ENCODE data around the gene PXN. TPM values are rescaled to one million over a fixed set of nuclear protein-coding genes. Genes with fewer than 3 reads are reported as not detected.
A peak's percentile ranks its signal among the peaks of the same experiment; 100 is the strongest.

Gene PXN
- polyA plus RNA-seq, 3 donors = 56.7 to 89.5 (median 69.5) TPM

DNA sequence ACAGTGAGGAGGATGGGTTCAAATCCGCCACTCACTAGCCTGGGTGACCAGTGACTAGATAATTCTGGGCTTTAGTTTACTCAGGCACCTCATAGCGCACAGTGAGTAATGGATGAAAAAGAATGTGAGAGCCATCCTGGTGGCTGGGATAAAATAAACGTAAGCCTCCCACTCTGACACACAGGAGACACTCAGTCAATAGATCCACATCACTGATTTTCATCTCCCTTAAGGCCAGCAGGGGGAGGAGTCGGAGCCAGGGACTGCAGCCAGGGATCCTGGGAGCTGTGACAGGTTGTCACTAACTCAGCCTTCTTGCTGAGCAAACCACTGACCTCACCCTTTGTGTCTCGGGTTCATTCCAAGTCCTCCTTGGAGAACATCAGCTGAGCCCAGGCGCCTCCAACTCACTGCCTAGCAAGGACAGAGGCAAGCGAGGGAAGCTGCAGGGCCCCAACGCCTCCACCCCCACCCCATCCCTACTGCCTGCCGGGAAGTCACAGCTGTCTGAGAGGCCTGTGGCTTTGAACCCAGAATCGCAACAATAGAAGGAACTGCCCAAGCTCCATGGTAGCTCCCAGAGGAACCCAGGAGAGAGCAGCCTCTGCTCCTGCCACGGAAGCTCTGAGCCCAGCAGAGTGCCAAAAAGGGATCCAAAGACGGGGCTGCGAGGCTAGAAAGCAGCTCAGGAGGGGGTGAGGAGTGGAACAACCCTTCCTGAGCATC, 30.7 kb downstream of the PXN start:
- peak in 10 of 11 donors; percentile 59 to 85 (median 76) for DNase-seq (ENCODE audit: extremely low read depth in 1 of 11, low read depth in 9 of 11, low spot score in 4 of 11)

DNA sequence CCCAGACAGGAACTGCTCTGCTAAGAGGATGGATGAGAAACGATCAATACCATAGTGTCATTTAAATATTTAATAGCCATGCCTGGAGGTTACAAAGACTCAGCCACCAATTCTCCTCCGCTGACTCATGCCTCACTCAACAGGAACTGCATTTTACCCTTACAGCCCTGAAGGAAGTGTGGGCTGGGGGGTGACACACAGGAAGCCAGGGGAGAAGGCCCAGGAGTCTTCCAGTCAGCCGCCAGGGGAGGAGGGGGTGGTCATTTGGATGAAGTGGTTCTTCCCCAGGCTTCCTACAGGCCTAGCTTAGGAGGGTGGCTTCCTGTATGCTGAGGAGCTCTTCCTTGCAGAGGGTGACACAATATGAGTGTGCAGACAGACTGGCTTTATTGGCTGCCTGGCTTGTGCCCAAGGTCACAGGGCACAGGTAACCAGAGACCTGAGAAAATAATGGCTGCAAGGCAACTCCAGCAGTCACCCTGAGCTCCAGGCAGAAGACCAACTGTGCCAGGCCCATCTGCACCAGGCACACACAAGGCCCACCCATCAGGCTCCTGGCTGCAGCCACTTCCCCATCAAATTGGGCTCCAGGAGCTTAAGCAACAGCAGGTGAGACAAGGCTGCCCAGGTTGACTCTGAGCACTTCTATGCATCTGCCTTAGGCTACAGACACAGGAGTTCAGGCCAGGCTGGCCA, 34.1 kb downstream of the PXN start:
- no peak for DNase-seq (ENCODE audit: extremely low read depth in 1 of 11, low read depth in 9 of 11, low spot score in 4 of 11)

DNA sequence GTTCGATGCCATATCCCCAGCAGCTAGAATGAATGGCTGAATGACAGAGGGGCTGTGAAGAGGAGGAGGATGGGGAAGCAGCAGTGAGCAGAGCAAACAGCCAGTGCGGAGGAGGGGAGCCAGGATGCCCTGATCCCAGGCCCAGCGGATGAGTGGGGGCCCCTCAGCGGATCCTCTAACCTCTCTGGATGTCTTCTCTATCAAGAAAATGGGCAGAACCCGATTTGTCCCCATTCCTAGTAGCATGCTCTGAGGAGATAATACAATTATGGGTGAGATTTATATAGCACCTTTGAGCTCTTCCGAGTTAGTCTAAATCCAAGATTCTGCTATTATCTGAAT, 34.6 kb downstream of the PXN start:
- DNase-seq (ENCODE audit: extremely low read depth in 1 of 11, low read depth in 9 of 11, low spot score in 4 of 11) = no peak

DNA sequence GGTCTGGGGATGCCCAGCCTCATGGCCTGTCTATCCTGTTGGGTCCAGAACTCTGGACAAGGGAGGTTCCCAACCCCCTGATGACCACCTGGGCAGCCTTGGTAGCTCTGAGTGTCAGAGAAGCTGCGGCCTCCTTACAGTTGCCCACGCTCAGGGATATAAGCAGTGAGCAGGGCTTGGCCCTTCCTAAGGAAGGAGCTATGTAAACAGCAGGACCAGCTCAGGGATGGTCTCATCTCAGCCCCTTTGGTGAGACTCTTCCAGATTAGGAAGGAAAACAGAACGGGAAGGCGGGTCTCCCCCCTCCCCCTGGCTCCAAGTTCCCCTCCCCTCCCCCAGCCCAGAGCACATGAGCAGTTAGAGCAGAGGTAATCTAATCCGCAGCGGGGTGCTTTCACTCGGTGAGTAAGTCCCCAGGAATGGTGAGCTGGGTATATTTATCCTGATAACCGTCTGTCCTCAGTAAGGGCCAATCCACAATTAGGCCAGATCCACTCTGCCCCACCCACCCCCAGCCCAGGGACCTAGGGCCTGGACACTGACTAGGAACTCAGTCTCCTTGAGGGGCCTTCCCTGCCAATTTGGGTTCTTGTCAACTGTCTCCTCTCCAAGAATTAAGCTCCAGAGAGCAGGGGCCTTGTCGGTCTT, 35.1 kb downstream of the PXN start:
- DNase-seq (ENCODE audit: extremely low read depth in 1 of 11, low read depth in 9 of 11, low spot score in 4 of 11) = peak in 1 of 11 donors; percentile 54

DNA sequence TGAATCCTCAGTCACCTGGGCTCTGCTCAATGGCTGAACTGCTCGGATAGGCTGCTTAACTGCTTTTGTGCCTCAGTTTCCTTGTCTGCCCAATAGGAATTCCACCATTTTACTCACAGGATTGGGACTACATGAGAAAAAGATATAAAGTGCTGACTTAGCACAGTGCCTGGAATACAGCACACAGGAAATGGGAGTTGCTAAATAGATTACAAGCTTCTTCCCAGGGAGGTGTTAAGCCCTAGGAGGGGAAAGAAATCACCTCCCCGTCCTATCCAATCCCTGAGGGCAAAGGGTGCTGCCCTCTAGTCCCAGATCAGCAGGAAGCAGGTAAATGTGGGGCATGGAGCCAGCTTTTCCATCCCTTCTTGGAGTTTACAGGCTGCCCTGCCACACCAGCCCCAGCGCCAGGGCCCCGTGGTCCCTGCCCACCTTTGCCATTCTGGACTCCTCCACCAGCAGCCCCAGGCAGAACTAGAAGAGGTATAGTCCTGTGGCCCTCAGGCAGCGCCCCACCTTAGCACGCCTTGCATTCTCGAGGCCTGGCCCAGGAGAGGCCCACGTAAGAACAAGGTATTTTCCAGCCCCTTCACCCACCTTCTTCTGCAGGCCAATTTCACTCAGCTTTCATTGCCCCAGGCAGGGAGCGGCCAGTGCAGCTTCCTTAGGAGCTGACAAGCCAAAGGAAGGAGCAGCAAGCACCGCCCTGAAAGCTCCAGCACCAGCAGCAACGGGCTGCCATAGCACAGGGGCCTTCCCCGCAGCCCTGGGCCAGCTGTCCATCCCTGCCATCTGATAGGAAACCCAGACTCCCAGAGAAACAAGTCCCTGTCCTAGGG, 35.8 kb downstream of the PXN start:
- DNase-seq (ENCODE audit: extremely low read depth in 1 of 11, low read depth in 9 of 11, low spot score in 4 of 11) = no peak

DNA sequence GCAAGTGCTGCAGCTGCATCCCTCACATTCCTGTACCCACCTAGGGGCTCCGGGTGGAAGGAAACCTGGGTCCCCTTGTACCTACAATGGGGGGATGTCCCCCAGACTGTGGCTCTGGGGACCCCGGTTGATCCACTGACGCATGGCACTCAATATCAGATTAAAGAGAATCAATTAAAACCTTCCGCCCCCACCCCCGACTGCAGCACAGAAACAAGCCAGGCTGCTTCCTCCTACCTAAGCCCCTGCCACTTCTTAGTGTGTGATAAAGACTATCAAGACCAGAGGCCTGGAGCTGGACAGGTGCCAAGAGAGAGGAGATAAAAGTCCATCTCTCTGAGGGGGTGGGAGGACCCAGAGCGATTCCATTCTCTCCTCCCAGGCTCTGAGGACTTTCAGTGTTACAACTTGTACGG, 36.5 kb downstream of the PXN start:
- no peak for DNase-seq (ENCODE audit: extremely low read depth in 1 of 11, low read depth in 9 of 11, low spot score in 4 of 11)

DNA sequence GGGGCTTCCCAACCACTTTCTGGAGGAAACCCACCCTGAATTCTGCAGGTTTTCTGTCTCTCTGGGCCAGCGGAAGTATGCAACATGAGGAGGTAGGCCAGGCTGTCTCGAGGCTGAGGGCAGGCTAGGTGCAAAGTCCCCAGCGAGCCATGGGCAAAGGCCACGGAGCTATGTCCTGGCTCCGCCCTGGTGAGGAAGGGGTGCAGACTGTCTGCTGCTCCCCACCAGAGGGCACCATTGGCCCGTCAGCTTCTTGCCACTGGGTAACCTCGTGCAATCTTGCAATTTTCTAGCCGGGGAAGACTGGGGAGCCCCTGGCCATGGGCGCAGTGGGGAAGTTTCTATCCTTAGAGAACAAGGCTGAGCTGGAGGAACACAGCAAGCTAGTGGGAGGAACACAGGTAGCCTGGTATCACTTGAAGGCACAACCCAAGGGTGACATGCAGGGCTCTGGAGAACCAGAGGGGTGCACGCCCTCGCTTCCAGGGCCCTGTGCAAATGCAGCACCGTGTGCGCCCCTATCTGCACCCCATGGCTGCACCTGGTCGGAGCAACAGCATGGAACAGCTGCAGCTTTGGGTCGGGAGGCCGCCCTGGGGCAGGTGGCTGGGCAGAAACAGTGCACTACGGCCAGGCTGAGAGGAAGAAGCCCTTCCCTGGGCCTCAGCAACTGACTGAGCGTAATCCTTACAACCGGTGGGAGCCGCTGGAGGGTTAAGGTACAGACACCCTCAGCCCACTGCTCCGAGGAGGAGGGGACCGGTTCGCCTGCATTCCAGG, 37.0 kb downstream of the PXN start:
- DNase-seq (ENCODE audit: extremely low read depth in 1 of 11, low read depth in 9 of 11, low spot score in 4 of 11) = peak in 9 of 11 donors; percentile 76 to 85 (median 80)

DNA sequence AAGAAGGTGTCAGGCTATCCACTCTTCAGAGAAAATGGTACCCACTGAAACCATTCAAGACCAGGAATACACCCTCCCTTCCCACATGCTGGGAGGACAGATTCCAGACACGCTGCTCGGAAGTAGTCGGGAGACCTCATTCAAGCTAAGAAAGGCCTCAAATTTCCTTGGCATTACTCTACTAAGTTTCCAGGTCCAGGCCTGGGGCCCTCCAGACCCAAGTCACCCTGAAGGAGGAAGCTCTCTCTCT, 37.6 kb downstream of the PXN start:
- DNase-seq (ENCODE audit: extremely low read depth in 1 of 11, low read depth in 9 of 11, low spot score in 4 of 11) = no peak

DNA sequence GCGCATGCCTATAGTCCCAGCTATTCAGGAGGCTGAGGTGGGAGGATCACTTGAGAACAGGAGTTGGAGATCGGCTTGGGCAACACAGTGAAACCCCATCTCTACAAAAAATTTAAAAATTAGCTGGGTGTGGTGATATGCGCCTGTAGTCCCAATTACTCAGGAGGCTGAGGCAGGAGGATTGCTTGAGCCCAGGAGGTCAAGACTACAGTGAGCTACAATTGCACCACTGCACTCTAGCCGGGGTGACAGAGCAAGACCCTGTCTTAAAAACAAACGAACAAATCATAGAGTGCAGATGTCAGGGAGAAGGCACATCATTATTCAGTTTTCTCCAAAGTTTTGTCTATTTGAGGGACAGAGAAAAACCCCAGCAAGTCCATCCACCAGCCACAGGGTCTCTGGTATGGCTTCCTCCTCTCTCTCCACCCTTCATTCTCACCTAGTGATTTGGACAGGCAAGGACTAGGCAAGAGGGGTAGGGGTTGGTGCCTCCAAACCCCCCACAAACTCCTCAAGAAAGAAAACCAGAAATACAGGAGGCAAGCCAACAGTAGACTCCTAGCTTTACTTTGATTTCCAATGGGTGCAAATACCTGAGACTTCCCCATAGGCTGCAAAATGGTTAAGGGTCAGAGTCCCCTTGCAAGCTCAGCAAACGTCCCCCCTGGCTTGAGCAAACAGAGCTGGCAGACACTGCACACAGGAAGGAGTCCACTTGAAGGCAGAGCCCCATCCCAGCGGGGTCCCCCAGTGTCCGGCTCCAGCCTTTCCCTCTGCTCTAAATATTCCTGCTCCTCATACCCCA, 38.1 kb downstream of the PXN start:
- no peak for DNase-seq (ENCODE audit: extremely low read depth in 1 of 11, low read depth in 9 of 11, low spot score in 4 of 11)

DNA sequence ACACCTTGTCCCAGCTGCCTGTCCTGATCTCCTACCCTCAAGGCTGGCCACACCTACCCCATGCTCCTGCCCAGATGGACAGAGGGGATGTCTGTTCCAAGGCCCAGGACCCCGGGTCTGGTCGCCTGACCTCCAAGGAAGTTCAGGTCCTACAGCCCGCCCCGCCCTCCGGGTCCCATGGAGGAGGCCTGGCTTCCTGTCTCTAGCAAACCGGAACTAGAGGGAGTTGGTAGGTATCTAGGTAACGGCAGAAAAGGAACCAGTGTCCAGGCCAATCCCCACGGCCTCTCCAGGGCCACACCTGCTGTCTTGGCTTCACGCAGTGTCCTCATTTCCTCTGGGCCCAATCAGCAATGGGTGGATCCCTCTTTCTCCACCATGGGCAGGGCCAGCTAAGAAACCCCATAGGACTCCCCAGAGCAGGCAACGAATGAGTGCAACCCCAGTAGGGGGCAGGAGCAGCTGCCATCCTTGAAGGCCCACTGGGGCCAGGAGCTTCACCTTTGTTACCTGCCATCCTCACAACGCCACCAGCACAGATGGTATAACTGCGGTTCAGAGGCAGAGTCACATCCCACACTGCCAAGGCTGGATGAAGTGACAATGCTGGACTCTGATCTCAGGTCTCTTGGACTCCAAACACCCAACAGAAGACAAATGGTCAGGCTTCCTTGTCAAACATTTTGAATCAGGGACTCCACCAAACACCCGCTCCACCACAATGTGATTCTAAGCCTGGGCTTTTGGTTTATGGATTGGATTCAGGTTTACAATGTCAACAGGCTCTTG, 39.5 kb downstream of the PXN start:
- DNase-seq (ENCODE audit: extremely low read depth in 1 of 11, low read depth in 9 of 11, low spot score in 4 of 11) = no peak

DNA sequence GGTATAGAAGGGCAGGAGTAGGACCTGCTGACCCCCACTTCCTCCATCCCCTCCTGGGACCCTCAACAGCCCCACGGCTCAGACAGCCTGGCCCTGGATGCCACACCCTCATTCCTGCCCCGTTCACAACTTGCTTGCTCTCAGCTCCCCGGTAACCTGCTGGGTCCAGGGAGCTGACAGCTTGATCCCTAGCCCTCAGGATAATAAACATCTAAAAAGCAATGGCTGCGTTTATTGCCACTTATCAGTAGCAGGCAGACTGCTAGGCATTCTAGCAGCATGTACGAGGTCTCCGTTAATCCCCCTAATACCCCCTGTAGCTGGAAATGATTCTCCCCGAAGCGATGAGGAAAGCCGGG, 40.4 kb downstream of the PXN start:
- DNase-seq (ENCODE audit: extremely low read depth in 1 of 11, low read depth in 9 of 11, low spot score in 4 of 11) = no peak

DNA sequence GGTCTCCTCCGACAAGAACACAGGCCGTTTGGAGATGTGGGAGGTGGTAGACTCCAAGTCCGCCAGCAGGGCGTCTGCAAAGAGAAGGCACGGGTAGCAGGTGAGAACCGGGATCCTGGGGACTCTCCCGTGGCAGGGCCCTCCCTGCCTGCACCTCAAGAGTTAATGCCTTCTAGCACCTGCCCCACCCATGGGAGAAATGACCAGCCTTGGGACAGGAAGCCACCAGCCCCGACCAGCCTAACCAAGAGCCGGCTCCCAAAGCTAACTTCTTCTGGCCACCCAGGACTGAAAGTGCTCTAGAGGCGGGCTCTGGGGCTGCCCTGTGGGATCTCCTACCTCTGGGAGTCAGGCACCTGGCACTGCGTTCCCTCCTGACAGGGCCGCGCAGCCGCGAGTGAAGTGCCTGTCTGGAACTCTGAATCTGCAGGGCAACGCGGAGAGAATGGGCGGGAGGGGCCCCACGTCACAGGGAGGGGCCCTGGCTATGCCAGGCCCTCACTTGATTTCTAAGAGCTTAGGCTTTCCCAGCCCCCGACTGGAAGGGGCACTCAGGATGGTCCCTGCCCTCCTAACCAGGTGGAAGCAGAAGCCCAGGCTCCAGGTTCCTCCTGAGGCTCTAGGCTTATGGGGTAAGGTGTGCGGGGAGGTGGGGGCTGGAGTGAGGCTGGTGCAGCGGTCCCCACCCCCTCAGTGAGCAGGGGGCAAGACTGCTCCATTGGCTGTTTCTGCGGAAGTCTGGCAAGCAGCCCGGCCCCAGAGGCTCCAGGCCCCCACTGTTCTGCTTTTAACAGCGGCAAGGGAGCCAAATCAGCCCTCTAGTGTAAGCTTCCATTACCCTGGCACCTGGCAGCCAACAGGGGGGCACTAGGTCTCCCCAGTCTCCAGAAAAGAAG, 41.0 kb downstream of the PXN start:
- DNase-seq (ENCODE audit: extremely low read depth in 1 of 11, low read depth in 9 of 11, low spot score in 4 of 11) = no peak

DNA sequence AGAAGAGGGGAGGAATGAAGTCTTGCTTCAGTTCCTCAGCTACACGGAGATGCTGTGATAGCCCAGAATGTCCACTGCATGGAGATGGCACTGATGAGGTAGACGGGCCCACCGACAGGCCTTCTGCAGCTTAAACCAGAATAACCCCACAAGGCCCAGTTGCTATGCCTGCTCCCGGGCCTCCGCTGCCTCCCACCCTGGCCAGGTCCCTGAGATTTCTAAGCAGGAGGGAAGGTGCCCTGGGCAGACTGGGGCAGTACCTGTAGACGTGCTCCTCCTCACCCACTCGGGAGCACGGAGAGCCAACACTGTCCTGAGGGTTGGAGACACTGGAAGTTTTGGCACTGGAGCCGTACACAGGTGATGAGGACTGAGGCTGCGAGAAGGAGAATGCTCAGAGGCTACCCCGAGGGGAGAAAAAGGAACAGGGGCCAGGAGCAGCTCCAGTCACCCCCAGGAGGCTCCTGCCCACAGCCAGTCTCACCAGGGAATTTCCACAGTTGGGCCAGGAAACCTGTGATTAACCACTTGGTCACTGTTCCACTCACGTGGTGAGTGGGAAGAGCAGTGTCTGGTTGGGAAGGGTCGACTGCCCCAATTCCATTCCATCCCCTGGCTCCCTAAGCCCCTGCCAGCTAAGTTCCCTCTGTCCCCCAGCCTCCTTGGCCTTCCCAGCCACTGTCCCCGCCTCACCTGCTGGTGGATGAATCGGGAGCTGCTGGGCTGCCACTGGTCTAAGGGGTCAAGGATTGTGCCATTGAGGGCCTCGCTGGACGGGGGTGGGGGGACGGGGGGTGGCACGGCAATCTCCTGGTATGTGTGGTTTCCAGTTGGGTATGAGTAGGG, 41.8 kb downstream of the PXN start:
- no peak for DNase-seq (ENCODE audit: extremely low read depth in 1 of 11, low read depth in 9 of 11, low spot score in 4 of 11)

DNA sequence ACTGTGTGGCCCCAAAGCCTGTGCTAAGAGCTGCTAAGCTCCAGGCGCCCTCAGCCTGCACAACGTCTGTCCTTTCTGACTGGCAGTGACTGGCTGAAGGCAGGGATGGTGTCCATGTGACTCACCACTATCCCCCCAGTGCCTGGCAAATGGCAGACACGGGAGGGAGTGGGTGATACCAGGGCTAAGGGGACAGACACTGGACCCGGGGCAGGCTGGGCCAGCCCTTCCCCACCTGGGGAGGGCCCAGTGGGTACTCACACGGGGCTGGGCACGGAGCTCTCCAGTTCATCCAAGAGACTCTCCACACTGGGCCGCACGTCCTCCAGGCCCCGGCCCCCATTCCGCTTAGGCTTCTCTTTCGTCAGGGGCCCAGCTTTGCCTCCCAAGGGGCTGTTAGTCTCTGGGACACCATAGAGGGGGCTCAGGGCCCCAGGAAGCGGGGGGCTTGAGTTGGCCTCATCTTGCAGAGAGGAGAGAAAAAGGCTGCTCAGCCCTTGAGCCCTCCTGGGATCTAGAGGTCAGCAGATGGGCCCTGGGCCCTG, 43.2 kb downstream of the PXN start:
- DNase-seq (ENCODE audit: extremely low read depth in 1 of 11, low read depth in 9 of 11, low spot score in 4 of 11) = no peak

DNA sequence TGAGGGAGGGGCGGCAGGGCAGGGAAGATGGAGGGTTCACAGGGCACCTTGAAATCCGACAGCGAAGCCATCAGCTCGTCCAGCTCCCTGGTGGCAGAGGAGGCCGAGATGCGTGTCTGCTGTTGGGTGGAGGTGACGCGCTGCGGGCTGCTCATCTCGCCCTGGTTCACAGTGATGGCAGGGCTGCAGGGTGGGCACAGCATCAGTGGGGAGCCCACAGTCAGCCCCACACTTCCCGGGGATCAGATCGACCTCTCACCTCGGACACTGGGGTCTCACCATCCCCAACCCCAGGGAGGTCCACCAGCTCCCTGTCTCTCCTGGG, 44.0 kb downstream of the PXN start:
- no peak for DNase-seq (ENCODE audit: extremely low read depth in 1 of 11, low read depth in 9 of 11, low spot score in 4 of 11)
